Ishikawa (cell line): ENCODE measurements around the gene SIGLEC1.

ENCODE experiments used
- EP300 ChIP-seq: IDR thresholded peaks from 2 replicates; pipeline ENCODE4 v1.6.1; 2012; ENCODE audit warnings: borderline replicate concordance
- FOXM1 ChIP-seq: IDR thresholded peaks from 2 replicates; pipeline ENCODE4 v1.6.1; 2012; ENCODE audit warnings: low read depth, borderline replicate concordance
- NFIC ChIP-seq: IDR thresholded peaks from 2 replicates; pipeline ENCODE4 v1.6.1; 2012
- YY1 ChIP-seq: IDR thresholded peaks from 2 replicates; pipeline ENCODE4 v1.6.1; 2012; ENCODE audit warnings: low read depth

DNA sequence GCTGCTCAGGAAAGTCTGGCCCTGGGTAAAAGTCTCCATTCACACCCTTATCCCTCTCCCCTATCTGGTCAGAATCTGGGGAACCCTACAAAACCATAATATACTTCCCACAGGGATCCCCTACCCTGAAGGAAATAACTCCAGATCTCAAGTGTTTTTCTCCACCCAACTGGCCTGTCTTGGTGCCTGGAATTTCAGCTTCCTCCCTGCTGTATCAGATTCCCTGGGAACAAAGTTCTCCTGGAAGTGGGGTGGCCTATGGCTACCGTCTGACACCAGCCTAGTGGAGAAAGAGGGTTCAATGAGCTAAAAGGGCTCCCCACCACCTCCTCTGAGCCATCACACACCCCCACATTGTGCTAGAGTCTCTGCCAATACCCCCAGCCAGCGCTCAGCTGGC is 35.1 kb upstream of the SIGLEC1 start:
- no peak for TF ChIP-seq YY1
- TF ChIP-seq FOXM1: no peak
- no peak for TF ChIP-seq NFIC
- TF ChIP-seq EP300: no peak
